ENCODE results near the gene MYBPHL.

The MYBPHL gene

GRCh38 chr1:109265741-109266330, 41.0 kb downstream of the MYBPHL start:
- DNase-seq (ENCODE audit: low spot score): no peak

- DNase-seq (ENCODE audit: low spot score): no peak
These were observed 41.8 kb downstream of the MYBPHL start for GRCh38 chr1:109265016-109265415.

- DNase-seq (ENCODE audit: low spot score): no peak
These were observed 42.4 kb downstream of the MYBPHL start for GRCh38 chr1:109264379-109264755.

GRCh38 chr1:109263597-109264378, 43.0 kb downstream of the MYBPHL start:
- DNase-seq (ENCODE audit: low spot score): peak; percentile 97

GRCh38 chr1:109263234-109263596, 43.6 kb downstream of the MYBPHL start:
- DNase-seq (ENCODE audit: low spot score): no peak

- DNase-seq (ENCODE audit: low spot score): no peak
These were observed 44.4 kb downstream of the MYBPHL start for GRCh38 chr1:109262231-109263055.

- DNase-seq (ENCODE audit: low spot score): no peak
These were observed 45.2 kb downstream of the MYBPHL start for GRCh38 chr1:109261578-109261977.

- DNase-seq (ENCODE audit: low spot score): no peak
These were observed 45.8 kb downstream of the MYBPHL start for GRCh38 chr1:109261006-109261405.

GRCh38 chr1:109259674-109260557, 46.9 kb downstream of the MYBPHL start:
- DNase-seq (ENCODE audit: low spot score): no peak

- DNase-seq (ENCODE audit: low spot score): no peak
These were observed 48.0 kb downstream of the MYBPHL start for GRCh38 chr1:109258481-109259466.

GRCh38 chr1:109257682-109258421, 49.0 kb downstream of the MYBPHL start:
- no peak for DNase-seq (ENCODE audit: low spot score)

GRCh38 chr1:109256971-109257681, 49.7 kb downstream of the MYBPHL start:
- DNase-seq (ENCODE audit: low spot score): no peak

GRCh38 chr1:109256085-109256484, 50.7 kb downstream of the MYBPHL start:
- no peak for DNase-seq (ENCODE audit: low spot score)

- no peak for DNase-seq (ENCODE audit: low spot score)
These were observed 51.1 kb downstream of the MYBPHL start for GRCh38 chr1:109255678-109256077.

- DNase-seq (ENCODE audit: low spot score): no peak
These were observed 51.6 kb downstream of the MYBPHL start for GRCh38 chr1:109255097-109255651.

- no peak for DNase-seq (ENCODE audit: low spot score)
These were observed 52.2 kb downstream of the MYBPHL start for GRCh38 chr1:109254621-109255096.

GRCh38 chr1:109253803-109254620, 52.8 kb downstream of the MYBPHL start:
- no peak for DNase-seq (ENCODE audit: low spot score)

All from HuH-7.5 (cell line).